H1 (cell line): Measurements from ENCODE around the gene SIT1. TPM values are rescaled to one million over a fixed set of nuclear protein-coding genes. Genes with fewer than 3 reads are reported as not detected.

Source experiments
- CTCF ChIA-PET: fragments of 300-600 bp; sonication (Branson Sonifier 250); formaldehyde crosslinking; loops from one replicate; lab custom pipeline; 2021; ENCODE audit not compliant: partially characterized antibody; lab: Charles Lee
- POLR2A ChIA-PET: fragments of 300-600 bp; sonication (Branson Sonifier 250); formaldehyde crosslinking; loops from one replicate; lab custom pipeline; 2021; ENCODE audit warnings: inconsistent platforms; ENCODE audit not compliant: partially characterized antibody; lab: Charles Lee
- DNase-seq, 2 experiments: peaks; one replicate each; pipeline versions ENCODE4 v3.0.0 to v3.0.0-alpha.2; 2010 to 2022; ENCODE audit warnings: low spot score in 2 of 2, low read depth in 1 of 2, mixed read lengths in 1 of 2
- FAIRE-seq: peaks from 2 replicates; lab custom pipeline; 2011; peaks lifted over from hg19 to GRCh38; lab: Jason Lieb, UNC
- H2AFZ ChIP-seq: 2 replicates; pipeline ENCODE4 v1.8.1; 2012; ENCODE audit warnings: low read length, inconsistent platforms
- H2AK5ac ChIP-seq: 2 replicates; pipeline ENCODE4 v1.6.1; 2013; ENCODE audit warnings: low read depth, low read length
- H2BK120ac ChIP-seq: replicated peaks from 2 replicates; pipeline ENCODE3; 2013; ENCODE audit warnings: low read depth, low read length, inconsistent platforms
- H2BK12ac ChIP-seq: 2 replicates; pipeline ENCODE4 v1.6.1; 2013; ENCODE audit warnings: low read depth, low read length
- H2BK15ac ChIP-seq: 2 replicates; pipeline ENCODE4 v1.6.1; 2013; ENCODE audit warnings: low read length
- H2BK20ac ChIP-seq: 2 replicates; pipeline ENCODE4 v1.6.1; 2013; ENCODE audit warnings: low read length
- H2BK5ac ChIP-seq: 2 replicates; pipeline ENCODE4 v1.6.1; 2013; ENCODE audit warnings: low read depth, low read length
- H3K14ac ChIP-seq: 2 replicates; pipeline ENCODE4 v1.6.1; 2013; ENCODE audit warnings: inconsistent platforms; ENCODE audit not compliant: insufficient read length
- H3K18ac ChIP-seq: 2 replicates; pipeline ENCODE4 v1.6.1; 2013; ENCODE audit warnings: low read length; ENCODE audit errors: extremely low read depth
- H3K23ac ChIP-seq: 2 replicates; pipeline ENCODE4 v1.6.1; 2013; ENCODE audit warnings: inconsistent platforms; ENCODE audit not compliant: insufficient read length
- H3K23me2 ChIP-seq: 2 replicates; pipeline ENCODE4 v1.6.1; 2013; ENCODE audit warnings: low read depth, low read length
- H3K27ac ChIP-seq: 2 replicates; pipeline ENCODE4 v1.6.1; 2011; ENCODE audit warnings: low read depth, low read length, inconsistent platforms
- H3K27me3 ChIP-seq, 4 experiments: replicated peaks in 1 of 4; 1 replicate in 1 of 4; 2 replicates in 3 of 4; pipeline versions ENCODE4 v1.6.1 to v1.8.1; 2011 to 2013; ENCODE audit warnings: low read length in 3 of 4, mild to moderate bottlenecking in 3 of 4, inconsistent platforms in 2 of 4, mixed read lengths in 2 of 4, moderate library complexity in 1 of 4; ENCODE audit not compliant: control insufficient read depth in 3 of 4, insufficient read depth in 3 of 4; ENCODE audit errors: extremely low read depth in 1 of 4
- H3K36me3 ChIP-seq, 4 experiments: 2 replicates each; pipeline versions ENCODE4 v1.6.1 to v1.8.1; 2011 to 2013; ENCODE audit warnings: mild to moderate bottlenecking in 4 of 4, low read length in 3 of 4, moderate library complexity in 2 of 4, control low read depth in 1 of 4, inconsistent platforms in 1 of 4; ENCODE audit not compliant: insufficient read depth in 4 of 4, control insufficient read depth in 2 of 4
- H3K4ac ChIP-seq: replicated peaks from 2 replicates; pipeline ENCODE3; 2013; ENCODE audit warnings: low read length, low read depth, mixed read lengths, inconsistent platforms; ENCODE audit not compliant: insufficient read length
- H3K4me1 ChIP-seq, 4 experiments: replicated peaks in 1 of 4; 1 replicate in 1 of 4; 2 replicates in 3 of 4; pipeline versions ENCODE4 v1.6.1 to v1.8.1; 2011 to 2013; ENCODE audit warnings: low read length in 3 of 4, inconsistent platforms in 2 of 4, mixed read lengths in 1 of 4; ENCODE audit not compliant: insufficient read depth in 4 of 4, control insufficient read depth in 3 of 4
- H3K4me2 ChIP-seq, 2 experiments: 2 replicates each; pipeline versions ENCODE4 v1.6.1 to v1.8.1; 2011 to 2013; ENCODE audit warnings: low read depth in 2 of 2, low read length in 2 of 2, control low read depth in 1 of 2, inconsistent platforms in 1 of 2, mild to moderate bottlenecking in 1 of 2; ENCODE audit not compliant: insufficient read depth in 1 of 2
- H3K4me3 ChIP-seq, 4 experiments: fragments of 200-600, 300-600 bp in 1 of 4; sonication (generic), shearing (Covaris generic), sonication (Bioruptor Twin) in 1 of 4; 2 replicates each; pipeline versions ENCODE4 v1.5.1 to v1.8.1; 2011 to 2016; ENCODE audit warnings: low read length in 4 of 4, low read depth in 3 of 4, control low read depth in 2 of 4, inconsistent platforms in 2 of 4, mild to moderate bottlenecking in 2 of 4, mixed read lengths in 1 of 4, moderate library complexity in 1 of 4; ENCODE audit not compliant: insufficient read depth in 2 of 4; ENCODE audit errors: extremely low read depth in 1 of 4
- H3K56ac ChIP-seq: replicated peaks from 2 replicates; pipeline ENCODE3; 2013; ENCODE audit warnings: low read depth, mild to moderate bottlenecking, mixed read lengths, low read length, inconsistent platforms; ENCODE audit not compliant: insufficient read length
- H3K79me1 ChIP-seq: 2 replicates; pipeline ENCODE4 v1.6.1; 2013; ENCODE audit warnings: low read depth, low read length, control low read depth
- H3K79me2 ChIP-seq, 2 experiments: 2 replicates each; pipeline versions ENCODE4 v1.6.1 to v1.8.1; 2012 to 2013; ENCODE audit warnings: low read length in 2 of 2, mild to moderate bottlenecking in 2 of 2, inconsistent platforms in 1 of 2; ENCODE audit not compliant: insufficient read depth in 2 of 2, control insufficient read depth in 1 of 2
- H3K9ac ChIP-seq, 4 experiments: replicated peaks in 1 of 4; 1 replicate in 1 of 4; 2 replicates in 3 of 4; pipeline versions ENCODE4 v1.6.1 to v1.8.1; 2011 to 2013; ENCODE audit warnings: low read depth in 3 of 4, low read length in 3 of 4, control low read depth in 2 of 4, mild to moderate bottlenecking in 2 of 4, moderate library complexity in 2 of 4, inconsistent platforms in 1 of 4; ENCODE audit errors: extremely low read depth in 1 of 4
- H3K9me3 ChIP-seq, 2 experiments: 2 replicates each; pipeline versions ENCODE4 v1.6.1 to v1.8.1; 2012 to 2013; ENCODE audit warnings: mild to moderate bottlenecking in 2 of 2, moderate library complexity in 2 of 2, control low read depth in 1 of 2, inconsistent platforms in 1 of 2, low read depth in 1 of 2, low read length in 1 of 2, mixed read lengths in 1 of 2; ENCODE audit not compliant: insufficient read depth in 2 of 2
- H4K20me1 ChIP-seq, 2 experiments: replicated peaks in 1 of 2; 2 replicates each; pipeline versions ENCODE3 to v1.8.1; 2011 to 2013; ENCODE audit warnings: inconsistent platforms in 2 of 2, low read length in 2 of 2, mild to moderate bottlenecking in 1 of 2; ENCODE audit not compliant: insufficient read depth in 2 of 2, control insufficient read depth in 1 of 2
- H4K5ac ChIP-seq: 2 replicates; pipeline ENCODE4 v1.6.1; 2013; ENCODE audit warnings: low read length, low read depth, mixed read lengths, inconsistent platforms; ENCODE audit not compliant: insufficient read length
- H4K8ac ChIP-seq: 2 replicates; pipeline ENCODE4 v1.8.0; 2013; ENCODE audit warnings: mild to moderate bottlenecking, moderate library complexity, low read length, inconsistent platforms; ENCODE audit not compliant: insufficient read depth; ENCODE audit errors: extremely low read depth
- H4K91ac ChIP-seq: replicated peaks from 2 replicates; pipeline ENCODE3; 2013; ENCODE audit warnings: low read length, mixed read lengths, inconsistent platforms; ENCODE audit not compliant: insufficient read length
- FOSL1 ChIP-seq: IDR thresholded peaks from 2 replicates; pipeline ENCODE4 v1.6.1; 2011; ENCODE audit warnings: mild to moderate bottlenecking, low read depth, low read length, moderate library complexity; ENCODE audit not compliant: insufficient read depth
- JUN ChIP-seq: IDR thresholded peaks from 2 replicates; pipeline ENCODE4 v1.6.1; 2011; ENCODE audit warnings: low read depth, mild to moderate bottlenecking, improper control_type of control experiment, low read length
- JUND ChIP-seq: IDR thresholded peaks from 2 replicates; pipeline ENCODE4 v1.6.1; 2011; ENCODE audit warnings: mild to moderate bottlenecking, improper control_type of control experiment, low read length
- KDM1A ChIP-seq: fragments of 200-600, 300-600 bp; sonication (generic); IDR thresholded peaks from 2 replicates; pipeline ENCODE4 v1.7.1; 2016; ENCODE audit warnings: mild to moderate bottlenecking, low read length, borderline replicate concordance
- MAFK ChIP-seq: IDR thresholded peaks from 2 replicates; pipeline ENCODE4 v1.6.1; 2012; ENCODE audit warnings: low read depth, mild to moderate bottlenecking, improper control_type of control experiment, low read length
- SRF ChIP-seq: IDR thresholded peaks from 2 replicates; pipeline ENCODE4 v1.6.1; 2011; ENCODE audit warnings: mild to moderate bottlenecking, low read depth, low read length, moderate library complexity
- TCF12 ChIP-seq: IDR thresholded peaks from 2 replicates; pipeline ENCODE4 v1.6.1; 2011; ENCODE audit warnings: low read depth, mild to moderate bottlenecking, low read length
- YY1 ChIP-seq: IDR thresholded peaks from 2 replicates; pipeline ENCODE4 v1.6.1; 2011; ENCODE audit warnings: low read depth, mild to moderate bottlenecking, low read length
- WGBS, 2 experiments: shearing (Covaris generic) in 1 of 2; methylation state at CpG; one replicate each; pipeline versions ENCODE4 v1.1.6 to v1.1.7; 2013 to 2015; ENCODE audit warnings: low lambda C conversion rate in 2 of 2, mixed read lengths in 2 of 2, inconsistent platforms in 1 of 2, low coverage in 1 of 2, missing lambda C conversion rate in 1 of 2; ENCODE audit not compliant: insufficient replicate concordance in 2 of 2, insufficient coverage in 1 of 2, insufficient read length in 1 of 2; ENCODE audit errors: extremely low coverage in 1 of 2, missing lambda C conversion rate in 1 of 2; 5-methylcytosine and 5-hydroxymethylcytosine counted together
- polyA plus RNA-seq, 7 experiments: library from polyadenylated mRNA; depleted of rRNA in 3 of 7; stranded (reverse) in 5 of 7; unstranded in 2 of 7; fragments of >200 nt in 5 of 7; fragments of 200-250 nt in 2 of 7; gene quantifications; 1 replicate in 5 of 7; 2 replicates in 1 of 7; 4 replicates in 1 of 7; pipeline versions ENCODE4 v1.2.1 to v1.2.3, GENCODE V29; 2011 to 2013; ENCODE audit warnings: missing spikeins in 2 of 7, mixed read lengths in 2 of 7
- total RNA-seq: library from RNA; stranded (reverse); fragmentation: NEBNext Ultra II Directional; extraction: Animal tissue kit (Norgen Biotek cat#: 25700); gene quantifications from 2 replicates; pipeline ENCODE4 v1.2.1, GENCODE V29; 2021
- TF ChIP-seq, protein P1 (sequence below): IDR thresholded peaks from 2 replicates; pipeline ENCODE4 v1.6.1; 2012; ENCODE audit warnings: inconsistent platforms
- TF ChIP-seq, protein P2 (sequence below): IDR thresholded peaks from 2 replicates; pipeline ENCODE4 v1.6.1; 2012; ENCODE audit warnings: inconsistent platforms
- TF ChIP-seq, protein P3 (sequence below): IDR thresholded peaks from 2 replicates; pipeline ENCODE4 v1.6.1; 2012; ENCODE audit warnings: low read length, inconsistent platforms

The SIT1 gene
- total and polyA plus RNA-seq, 2 of the 8 experiments (the other 6 are each of a cell fraction or from before 2014, with no cell fraction given): 8.2 to 12.8 TPM

DNA sequence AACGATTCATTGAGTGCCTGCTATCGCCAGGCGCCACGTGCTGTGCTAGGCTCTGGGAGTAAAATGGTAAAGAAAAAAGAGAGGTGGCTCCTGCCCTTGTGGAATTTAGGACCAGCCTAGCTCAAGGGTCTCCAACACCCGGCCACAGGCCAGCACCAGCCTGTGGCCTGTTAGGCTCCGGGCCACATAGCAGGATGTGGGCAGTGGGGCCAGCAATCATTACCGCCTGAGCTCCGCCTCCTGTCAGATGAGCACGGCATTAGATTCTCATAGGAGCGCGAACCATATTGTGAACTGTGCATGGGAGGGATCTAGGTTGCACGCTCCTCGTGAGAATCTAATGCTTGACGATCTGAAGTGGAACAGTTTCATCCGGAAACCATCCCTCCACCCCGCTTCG is 5.6 kb upstream of the SIT1 start:
- WGBS, 2 experiments: 90% methylated on average over 17 of the region's 17 CpGs; no CpG with 5 or more reads in 1 of the 2 experiments
- Histone ChIP-seq H2BK12ac (no peak overlapping the region), H3K36me3 (peaks cover 0 to 11% (median under 1%) of the 10 kb centered on the region in 4 experiments; a peak in 4 of 8 replicates), H3K14ac (no peak overlapping the region), H2AK5ac (no peak overlapping the region), H3K27ac (no peak overlapping the region), H3K23me2 (peaks cover 10% of the 10 kb centered on the region), H4K91ac (no peak overlapping the region), H4K8ac (no peak overlapping the region), H3K79me1 (no peaks in the 10 kb centered on the region), H4K5ac (no peak overlapping the region), H3K9me3 (no peaks in the 10 kb centered on the region), H2AFZ (no peak overlapping the region), H2BK120ac (no peak overlapping the region), H3K23ac (no peak overlapping the region), H3K4me1 (peaks cover 0 to 2% (median under 1%) of the 10 kb centered on the region in 4 experiments; a peak in 5 of 7 replicates), H3K56ac (no peak overlapping the region), H3K4me2 (peak overlapping the region in 1 of 2 experiments; percentile 92; a peak in 1 of 4 replicates), H3K27me3 (peaks cover 0 to 7% (median 0%) of the 10 kb centered on the region in 4 experiments; a peak in 1 of 7 replicates), H3K4me3 (no peak overlapping the region), H3K9ac (no peak overlapping the region), H2BK15ac (no peak overlapping the region), H3K18ac (no peak overlapping the region), H3K79me2 (no peaks in the 10 kb centered on the region), H2BK5ac (no peak overlapping the region), H2BK20ac (no peak overlapping the region), H4K20me1 (peaks cover 2 to 4% of the 10 kb centered on the region in 2 experiments), H3K4ac (no peak overlapping the region)
- POLR2A ChIA-PET: interaction anchor here (0.6 to 7.9 kb wide), 7 partner anchors 9 to 75 kb away, joined by 3 to 84 read pairs (median 4); partner anchors contain the start of genes CREB3, TLN1 and TPM2
- DNase-seq: no peak
- CTCF ChIA-PET: interaction anchor here (0.8 to 15.9 kb wide), 16 partner anchors 8 to 137 kb away, joined by 3 to 347 read pairs (median 4); partner anchors contain the start of genes ARHGEF39, CREB3, SIT1 and TESK1
- FAIRE-seq: no peak
- no peak for TF ChIP-seq YY1
- no peak for TF ChIP-seq TCF12
- TF ChIP-seq, protein P1, sequence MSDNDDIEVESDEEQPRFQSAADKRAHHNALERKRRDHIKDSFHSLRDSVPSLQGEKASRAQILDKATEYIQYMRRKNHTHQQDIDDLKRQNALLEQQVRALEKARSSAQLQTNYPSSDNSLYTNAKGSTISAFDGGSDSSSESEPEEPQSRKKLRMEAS: no peak
- no peak for TF ChIP-seq SRF
- TF ChIP-seq JUN: no peak
- no peak for TF ChIP-seq KDM1A
- TF ChIP-seq, protein P2, sequence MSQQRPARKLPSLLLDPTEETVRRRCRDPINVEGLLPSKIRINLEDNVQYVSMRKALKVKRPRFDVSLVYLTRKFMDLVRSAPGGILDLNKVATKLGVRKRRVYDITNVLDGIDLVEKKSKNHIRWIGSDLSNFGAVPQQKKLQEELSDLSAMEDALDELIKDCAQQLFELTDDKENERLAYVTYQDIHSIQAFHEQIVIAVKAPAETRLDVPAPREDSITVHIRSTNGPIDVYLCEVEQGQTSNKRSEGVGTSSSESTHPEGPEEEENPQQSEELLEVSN: no peak
- TF ChIP-seq, protein P3, sequence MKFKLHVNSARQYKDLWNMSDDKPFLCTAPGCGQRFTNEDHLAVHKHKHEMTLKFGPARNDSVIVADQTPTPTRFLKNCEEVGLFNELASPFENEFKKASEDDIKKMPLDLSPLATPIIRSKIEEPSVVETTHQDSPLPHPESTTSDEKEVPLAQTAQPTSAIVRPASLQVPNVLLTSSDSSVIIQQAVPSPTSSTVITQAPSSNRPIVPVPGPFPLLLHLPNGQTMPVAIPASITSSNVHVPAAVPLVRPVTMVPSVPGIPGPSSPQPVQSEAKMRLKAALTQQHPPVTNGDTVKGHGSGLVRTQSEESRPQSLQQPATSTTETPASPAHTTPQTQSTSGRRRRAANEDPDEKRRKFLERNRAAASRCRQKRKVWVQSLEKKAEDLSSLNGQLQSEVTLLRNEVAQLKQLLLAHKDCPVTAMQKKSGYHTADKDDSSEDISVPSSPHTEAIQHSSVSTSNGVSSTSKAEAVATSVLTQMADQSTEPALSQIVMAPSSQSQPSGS: no peak
- no peak for TF ChIP-seq JUND
- TF ChIP-seq FOSL1: no peak
- TF ChIP-seq MAFK: no peak
